K562 (cell line): ENCODE data around the gene MROH8. TPM values are rescaled to one million over a fixed set of nuclear protein-coding genes. Genes with fewer than 3 reads are reported as not detected.

Experiments used
- ATAC-seq: fragments of 200-7000 bp; cut with Tn5 transposase; 3 replicates; pipeline ENCODE4 v1.9.1; 2020; ENCODE audit warnings: moderate library complexity
- BruUV-seq: library from RNA; stranded (reverse); fragments of 400-500 nt; replicated peaks from 2 replicates; lab custom pipeline; 2021; lab: Mats Ljungman, UMichigan
- CTCF ChIA-PET: fragments of 300-600 bp; formaldehyde crosslinking; extraction: SDS; loops from one replicate; lab custom pipeline; 2021; ENCODE audit warnings: low intra/inter-chr PET ratio; lab: Yijun Ruan, JAX
- POLR2A ChIA-PET: fragments of 300-600, 350-650 bp; sonication (Branson Sonifier 250); formaldehyde crosslinking; extraction: SDS; loops from one replicate; lab custom pipeline; 2021; ENCODE audit warnings: antibody characterized with exemption, inconsistent platforms; lab: Yijun Ruan, JAX
- DNase-seq, 4 experiments: peaks; one replicate each; pipeline versions ENCODE4 v3.0.0 to v3.0.0-alpha.2; 2011 to 2018; ENCODE audit warnings: low spot score in 3 of 4, mixed read lengths in 3 of 4; ENCODE audit errors: extremely low read depth in 1 of 4
- FAIRE-seq: peaks from 2 replicates; lab custom pipeline; 2011; peaks lifted over from hg19 to GRCh38; lab: Jason Lieb, UNC
- H2AFZ ChIP-seq: 2 replicates; pipeline ENCODE4 v1.6.0; 2011; ENCODE audit warnings: low read depth, low read length, control low read depth, inconsistent platforms
- H3K27ac ChIP-seq: fragments of 200-600 bp; 3 replicates; pipeline ENCODE4 v1.8.0; 2011; ENCODE audit warnings: low read depth, mild to moderate bottlenecking, control low read depth, inconsistent platforms, low read length, moderate library complexity, mixed read lengths; ENCODE audit errors: extremely low read depth
- H3K27me3 ChIP-seq, 2 experiments: fragments of 300-600 bp in 1 of 2; 2 replicates in 1 of 2; 3 replicates in 1 of 2; pipeline versions ENCODE4 v1.6.0 to v1.8.0; 2011; ENCODE audit warnings: inconsistent platforms in 2 of 2, low read length in 2 of 2, mild to moderate bottlenecking in 1 of 2, mixed read lengths in 1 of 2, moderate library complexity in 1 of 2; ENCODE audit not compliant: control insufficient read depth in 2 of 2, insufficient read depth in 2 of 2
- H3K36me3 ChIP-seq: fragments of 300-600 bp; 3 replicates; pipeline ENCODE4 v1.8.0; 2011; ENCODE audit warnings: mild to moderate bottlenecking, low read length, inconsistent platforms; ENCODE audit not compliant: control insufficient read depth, insufficient read depth
- H3K4me1 ChIP-seq, 2 experiments: fragments of 200-600 bp in 1 of 2; replicated peaks in 1 of 2; 2 replicates in 1 of 2; 3 replicates in 1 of 2; pipeline versions ENCODE4 v1.5.1 to v1.8.0; 2011; ENCODE audit warnings: inconsistent platforms in 2 of 2, low read length in 2 of 2, mild to moderate bottlenecking in 1 of 2, mixed read lengths in 1 of 2, moderate library complexity in 1 of 2; ENCODE audit not compliant: control insufficient read depth in 2 of 2, insufficient read depth in 2 of 2
- H3K4me2 ChIP-seq: 2 replicates; pipeline ENCODE4 v1.6.1; 2011; ENCODE audit warnings: low read length, control low read depth, inconsistent platforms, mixed read lengths; ENCODE audit not compliant: insufficient read depth
- H3K4me3 ChIP-seq: fragments of 200-600 bp; sonication (generic), shearing (Covaris generic); 2 replicates; pipeline ENCODE4 v1.5.1; 2016; ENCODE audit warnings: control low read depth, inconsistent platforms
- H3K79me2 ChIP-seq: fragments of 200-600 bp; 3 replicates; pipeline ENCODE4 v1.8.0; 2011; ENCODE audit warnings: low read length, inconsistent platforms; ENCODE audit not compliant: control insufficient read depth, insufficient read depth
- H3K9ac ChIP-seq, 2 experiments: 2 replicates each; pipeline versions ENCODE4 v1.6.0 to v1.6.1; 2011; ENCODE audit warnings: low read depth in 2 of 2, low read length in 2 of 2, control low read depth in 1 of 2, inconsistent platforms in 1 of 2, mild to moderate bottlenecking in 1 of 2, mixed read lengths in 1 of 2; ENCODE audit not compliant: insufficient read depth in 1 of 2
- H3K9me1 ChIP-seq: one replicate; pipeline ENCODE4 v1.6.0; 2011; ENCODE audit warnings: inconsistent platforms, mild to moderate bottlenecking, low read length, moderate library complexity; ENCODE audit not compliant: control insufficient read depth, insufficient read depth
- H3K9me3 ChIP-seq: replicated peaks from 2 replicates; pipeline ENCODE4 v1.5.1; 2011; ENCODE audit warnings: low read depth, low read length, inconsistent platforms; ENCODE audit not compliant: control insufficient read depth, insufficient read depth
- H4K20me1 ChIP-seq: replicated peaks from 2 replicates; pipeline ENCODE4 v1.6.1; 2011; ENCODE audit warnings: low read length, inconsistent platforms, mixed read lengths; ENCODE audit not compliant: control insufficient read depth, insufficient read depth
- HBP1 ChIP-seq: fragments of 450-650 bp; formaldehyde crosslinking; IDR thresholded peaks from 2 replicates; pipeline ENCODE4 v1.4.0; 2022; ENCODE audit warnings: missing genetic modification characterization
- KDM1A ChIP-seq, 2 experiments: fragments of 450-650 bp; IDR thresholded peaks; 2 replicates each; pipeline ENCODE4 v1.6.1; 2016; ENCODE audit warnings: mild to moderate bottlenecking in 2 of 2
- PHF8 ChIP-seq: fragments of 200-600 bp; sonication (generic); IDR thresholded peaks from 2 replicates; pipeline ENCODE4 v1.6.1; 2012; ENCODE audit warnings: mixed run types, mild to moderate bottlenecking, inconsistent platforms, low read length, moderate library complexity, borderline replicate concordance
- POLR2AphosphoS5 ChIP-seq: IDR thresholded peaks from 2 replicates; pipeline ENCODE4 v1.6.1; 2011; ENCODE audit warnings: mild to moderate bottlenecking, low read depth, low read length, moderate library complexity; ENCODE audit not compliant: control insufficient read depth, insufficient read depth
- ZNF316 ChIP-seq: fragments of 450-650 bp; IDR thresholded peaks from 2 replicates; pipeline ENCODE4 v1.6.1; 2016
- WGBS: fragments of 100-300 bp; shearing (Covaris generic); methylation state at CpG from one replicate; pipeline ENCODE4 v1.1.6; 2016; ENCODE audit warnings: low coverage, mixed read lengths; ENCODE audit not compliant: insufficient coverage; ENCODE audit errors: missing lambda C conversion rate; 5-methylcytosine and 5-hydroxymethylcytosine counted together
- in situ Hi-C: fragments of 300-500 bp; cut with MboI; formaldehyde crosslinking; loops from 4 replicates; pipeline ENCODE4 v1.15.0; 2018; ENCODE audit warnings: inconsistent platforms, mixed read lengths
- intact Hi-C: fragments of 100-400 bp; cut with micrococcal nuclease; formaldehyde crosslinking; loops from 2 replicates; pipeline ENCODE4 v1.14.2; 2022
- polyA plus RNA-seq, 8 experiments: library from polyadenylated mRNA; depleted of rRNA in 4 of 8; stranded (reverse) in 5 of 8; unstranded in 3 of 8; fragments of >200 nt; fragmentation: Nextera tagmentation in 2 of 8; fragmentation: Illumina TruSeq in 1 of 8; extraction: Ambion mirVana in 2 of 8; extraction: Trizol in 1 of 8; gene quantifications; 2 replicates each; pipeline versions ENCODE4 v1.2.1 to v1.2.3, GENCODE V29; 2011 to 2014; ENCODE audit warnings: inconsistent platforms in 1 of 8, missing spikeins in 1 of 8
- total RNA-seq, 7 experiments: library from RNA; depleted of rRNA in 6 of 7; stranded (reverse); fragments of >200 nt in 6 of 7; fragmentation: Illumina TruSeq in 2 of 7; extraction: Trizol in 2 of 7; gene quantifications; 2 replicates each; pipeline versions ENCODE4 v1.2.1 to v1.2.3, GENCODE V29; 2011 to 2021; ENCODE audit warnings: low replicate concordance in 1 of 7

The MROH8 gene
- total and polyA plus RNA-seq, 9 of the 15 experiments (the other 6 are each of a cell fraction or from before 2014, with no cell fraction given), result 0.21 to 1.5 (median 0.78) TPM

GRCh38 chr20:37188787-37189186, 9.4 kb upstream of the MROH8 start:
- no TSS peak for BruUV-seq
- ChIA-PET CTCF (no interaction called here), POLR2A (interaction anchor here (0.7 to 5.6 kb wide), 4 partner anchors 10 to 91 kb away, joined by 4 to 35 read pairs (median 4); partner anchors contain the start of genes MROH8 and RPN2)
- Histone ChIP-seq H3K36me3 (peaks cover 85% of the 10 kb centered on the region), H3K9ac (no peak overlapping the region), H3K9me1 (peaks cover 2% of the 10 kb centered on the region), H3K9me3 (no peaks in the 10 kb centered on the region), H4K20me1 (peaks cover 26% of the 10 kb centered on the region), H3K27me3 (no peaks in the 10 kb centered on the region), H2AFZ (no peak overlapping the region), H3K4me3 (no peak overlapping the region), H3K27ac (no peak overlapping the region), H3K79me2 (peaks cover 93% of the 10 kb centered on the region), H3K4me1 (peaks cover 0 to under 1% of the 10 kb centered on the region in 2 experiments; a peak in 2 of 5 replicates), H3K4me2 (no peak overlapping the region)
- FAIRE-seq (no peak), DNase-seq (no peak), ATAC-seq (no peak)
- 80% methylated on average over 7 of the region's 7 CpGs for WGBS
- intact Hi-C loops (loop anchor here (5.0 kb wide), 1 partner anchor 46 kb away; no protein-coding TSS in a partner anchor), in situ Hi-C loops (no loop called here)
- no peak for TF ChIP-seq HBP1 (CRISPR knock-in tag)
- no peak for TF ChIP-seq KDM1A (IDR thresholded peaks at IDR 0.05)
- no peak for TF ChIP-seq ZNF316

GRCh38 chr20:37185686-37186085, 6.3 kb upstream of the MROH8 start:
- intact Hi-C loops, result loop anchor here (5.0 kb wide), 1 partner anchor 43 kb away; no protein-coding TSS in a partner anchor
- Histone ChIP-seq H3K9me1 (peaks cover 2% of the 10 kb centered on the region), H3K4me1 (peaks cover under 1 to 8% of the 10 kb centered on the region in 2 experiments; a peak in 4 of 5 replicates), H4K20me1 (peaks cover 9% of the 10 kb centered on the region; the same call in 1 of the 2 replicates), H3K4me3 (no peak overlapping the region), H3K9me3 (no peaks in the 10 kb centered on the region), H3K27me3 (no peaks in the 10 kb centered on the region), H2AFZ (no peak overlapping the region), H3K79me2 (peaks cover 93% of the 10 kb centered on the region), H3K9ac (0 out of 4 replicates have a peak overlapping the region, but pooled peaks of 1 of the 2 experiments have one; percentile 28), H3K36me3 (peaks cover 86% of the 10 kb centered on the region), H3K27ac (no peak overlapping the region), H3K4me2 (no peak overlapping the region)
- ATAC-seq (no peak), DNase-seq (no peak), FAIRE-seq (no peak)
- TF ChIP-seq POLR2AphosphoS5, result 0 out of 2 replicates have a peak, but pooled peaks have one; percentile 1
- no peak for TF ChIP-seq PHF8
- ChIA-PET CTCF (interaction anchor here (0.9 kb wide), 1 partner anchor 13 kb away, joined by 3 read pairs; no protein-coding TSS in a partner anchor), POLR2A (interaction anchor here (0.6 kb wide), 1 partner anchor 229 kb away, joined by 3 read pairs; no protein-coding TSS in a partner anchor)
- 89% methylated on average over 5 of the region's 5 CpGs for WGBS
- no TSS peak for BruUV-seq
- in situ Hi-C loops, result no loop called here
